NCI-H345 (cell line): ENCODE measurements around the gene ZNF599.

Source experiments
- DNase-seq: peaks from one replicate; lab custom pipeline; 2025; lab: John Stamatoyannopoulos, UW

The ZNF599 gene

GRCh38 chr19:34744896-34745690 is 27.9 kb downstream of the ZNF599 start:
- no peak for DNase-seq

GRCh38 chr19:34734537-34735103 is 38.4 kb downstream of the ZNF599 start:
- no peak for DNase-seq

- peak; percentile 98 for DNase-seq
These were observed 39.1 kb downstream of the ZNF599 start, which contains the start of gene ZNF181 for GRCh38 chr19:34733746-34734536. Gene ZNF181 (plus strand): TSS chr19:34734243. CDS start chr19:34735038, 795 bp downstream.

GRCh38 chr19:34733266-34733745 is 39.7 kb downstream of the ZNF599 start:
- peak; percentile 85 for DNase-seq

- DNase-seq, result no peak
These were observed 40.3 kb downstream of the ZNF599 start for GRCh38 chr19:34732612-34733211.

GRCh38 chr19:34731964-34732363 is 41.1 kb downstream of the ZNF599 start:
- DNase-seq, result no peak

- DNase-seq, result no peak
These were observed 41.8 kb downstream of the ZNF599 start for GRCh38 chr19:34731019-34731829.

- no peak for DNase-seq
These were observed 47.6 kb downstream of the ZNF599 start for GRCh38 chr19:34725400-34725799.

- no peak for DNase-seq
These were observed 50.7 kb downstream of the ZNF599 start for GRCh38 chr19:34722353-34722752.

- DNase-seq, result no peak
These were observed 57.7 kb downstream of the ZNF599 start for GRCh38 chr19:34715357-34715756.

- DNase-seq, result no peak
These were observed 59.8 kb downstream of the ZNF599 start for GRCh38 chr19:34713262-34713637.

GRCh38 chr19:34712395-34713261 is 60.4 kb downstream of the ZNF599 start:
- DNase-seq, result peak; percentile 82

GRCh38 chr19:34711890-34712289 is 61.1 kb downstream of the ZNF599 start:
- DNase-seq, result no peak
